Left ventricle myocardium inferior (tissue), 1 donor: Measurements from ENCODE around the gene TIMP2. TPM values are rescaled to one million over a fixed set of nuclear protein-coding genes. Genes with fewer than 3 reads are reported as not detected.

ENCODE experiments used
- DNase-seq: peaks from one replicate; pipeline ENCODE4 v3.0.0-alpha.2; 2020
- H3K27ac ChIP-seq: fragments of 200-600 bp; replicated peaks from 2 replicates; pipeline ENCODE4 v1.8.0; 2021
- H3K27me3 ChIP-seq: fragments of 200-600 bp; 2 replicates; pipeline ENCODE4 v1.8.0; 2021; ENCODE audit warnings: low read depth
- H3K36me3 ChIP-seq: fragments of 200-600 bp; 2 replicates; pipeline ENCODE4 v1.8.0; 2021
- H3K4me1 ChIP-seq: fragments of 200-600 bp; 2 replicates; pipeline ENCODE4 v1.8.0; 2021
- H3K4me3 ChIP-seq: fragments of 200-600 bp; 2 replicates; pipeline ENCODE4 v1.8.0; 2021; ENCODE audit warnings: mild to moderate bottlenecking, moderate library complexity
- H3K9me3 ChIP-seq: fragments of 200-600 bp; replicated peaks from 2 replicates; pipeline ENCODE4 v1.8.0; 2021
- CTCF ChIP-seq: fragments of 200-600 bp; IDR thresholded peaks from 2 replicates; pipeline ENCODE4 v1.8.0; 2021; ENCODE audit warnings: antibody characterized with exemption, mild to moderate bottlenecking, borderline replicate concordance
- intact Hi-C: fragments of 100-400 bp; cut with micrococcal nuclease; formaldehyde crosslinking; loops from one replicate; pipeline ENCODE4 v1.11.0; 2022
- total RNA-seq: library from RNA; stranded (reverse); fragmentation: NEBNext Ultra II Directional; extraction: Animal tissue kit (Norgen Biotek cat#: 25700); gene quantifications from one replicate; pipeline ENCODE4 v1.2.1, GENCODE V29; 2021
- donor health status: DM: no; HTN: yes; CAD: no; lungs with severe emphysema.

TIMP2 gene
- total RNA-seq, 1 donor from 2014 or later: 91.8 TPM

GRCh38 chr17:78896834-78897663 is 28.1 kb downstream of the TIMP2 start:
- Histone ChIP-seq H3K9me3 (no peaks in the 10 kb centered on the region), H3K27me3 (no peaks in the 10 kb centered on the region), H3K36me3 (peaks cover 9% of the 10 kb centered on the region), H3K4me3 (peak overlapping the region; percentile 3), H3K4me1 (peaks cover 88% of the 10 kb centered on the region), H3K27ac (peak overlapping the region; percentile 85)
- DNase-seq: no peak
- TF ChIP-seq CTCF: no peak
- intact Hi-C loops: no loop called here

- peaks cover 91% of the 10 kb centered on the region for H3K4me1 ChIP-seq
- peaks cover 7% of the 10 kb centered on the region for H3K36me3 ChIP-seq
- no peak for TF ChIP-seq CTCF
Measured at GRCh38 chr17:78896091-78896833, 28.9 kb downstream of the TIMP2 start.

GRCh38 chr17:78895322-78895721 is 29.9 kb downstream of the TIMP2 start:
- peak overlapping the region; percentile 85 for H3K27ac ChIP-seq

More at GRCh38 chr17:78896091-78896833, 28.9 kb downstream of the TIMP2 start:
- Histone ChIP-seq H3K9me3 (no peaks in the 10 kb centered on the region), H3K27me3 (no peaks in the 10 kb centered on the region), H3K27ac (peak overlapping the region; percentile 85), H3K4me3 (peak overlapping the region; percentile 3)
- intact Hi-C loops: no loop called here
- no peak for DNase-seq

GRCh38 chr17:78893684-78894083 is 31.5 kb downstream of the TIMP2 start:
- Histone ChIP-seq H3K9me3 (no peaks in the 10 kb centered on the region), H3K4me1 (peaks cover 96% of the 10 kb centered on the region), H3K4me3 (no peak overlapping the region), H3K36me3 (no peaks in the 10 kb centered on the region), H3K27ac (peak overlapping the region; percentile 38), H3K27me3 (no peaks in the 10 kb centered on the region)
- no peak for DNase-seq
- no peak for TF ChIP-seq CTCF
- intact Hi-C loops: no loop called here

More at GRCh38 chr17:78895322-78895721, 29.9 kb downstream of the TIMP2 start:
- Histone ChIP-seq H3K4me1 (peaks cover 95% of the 10 kb centered on the region), H3K27me3 (no peaks in the 10 kb centered on the region), H3K9me3 (no peaks in the 10 kb centered on the region), H3K4me3 (no peak overlapping the region), H3K36me3 (no peaks in the 10 kb centered on the region)
- intact Hi-C loops: no loop called here
- no peak for TF ChIP-seq CTCF
- DNase-seq: no peak

- Histone ChIP-seq H3K4me3 (no peak overlapping the region), H3K4me1 (peaks cover 93% of the 10 kb centered on the region), H3K36me3 (no peaks in the 10 kb centered on the region), H3K9me3 (no peaks in the 10 kb centered on the region), H3K27me3 (no peaks in the 10 kb centered on the region), H3K27ac (peak overlapping the region; percentile 28)
- DNase-seq: no peak
- intact Hi-C loops: no loop called here
- TF ChIP-seq CTCF: no peak
Measured at GRCh38 chr17:78892936-78893379, 32.2 kb downstream of the TIMP2 start.
